GM12878 (cell line): ENCODE data around the gene ATRNL1. TPM values are rescaled to one million over a fixed set of nuclear protein-coding genes. Genes with fewer than 3 reads are reported as not detected.
A peak's percentile ranks its signal among the peaks of the same experiment; 100 is the strongest.

Source experiments
- ATAC-seq: fragments of 200-7000 bp; cut with Tn5 transposase; 3 replicates; pipeline ENCODE4 v1.9.1; 2020; ENCODE audit warnings: mild to moderate bottlenecking, moderate library complexity
- BruUV-seq: library from RNA; stranded (reverse); fragments of 400-500 nt; replicated peaks from 2 replicates; lab custom pipeline; 2021; lab: Mats Ljungman, UMichigan
- CTCF ChIA-PET: fragments of 300-600 bp; sonication (Branson Sonifier 250); formaldehyde crosslinking; extraction: SDS; loops from one replicate; lab custom pipeline; 2021; ENCODE audit warnings: inconsistent platforms; lab: Yijun Ruan, JAX
- POLR2A ChIA-PET: fragments of 350-600 bp; formaldehyde crosslinking; extraction: SDS; loops from one replicate; lab custom pipeline; 2021; ENCODE audit warnings: inconsistent platforms; lab: Charles Lee
- RAD21 ChIA-PET: fragments of 300-600 bp; sonication (Branson Sonifier 250); formaldehyde crosslinking; loops from one replicate; lab custom pipeline; 2023; ENCODE audit warnings: antibody characterized with exemption; ENCODE audit not compliant: unreplicated experiment; lab: Charles Lee
- SMC1A ChIA-PET: fragments of 300-600 bp; sonication (Branson Sonifier 250); formaldehyde crosslinking; loops from one replicate; lab custom pipeline; 2023; ENCODE audit not compliant: unreplicated experiment, uncharacterized antibody; lab: Charles Lee
- DNase-seq: peaks from one replicate; pipeline ENCODE4 v3.0.0-alpha.2; 2011; ENCODE audit warnings: low read depth, low spot score
- FAIRE-seq: peaks from 3 replicates; lab custom pipeline; 2011; peaks lifted over from hg19 to GRCh38; lab: Jason Lieb, UNC
- H2AFZ ChIP-seq: 2 replicates; pipeline ENCODE4 v1.6.0; 2011; ENCODE audit warnings: low read depth, low read length, control low read depth; ENCODE audit not compliant: control insufficient read depth
- H3K27ac ChIP-seq: 2 replicates; pipeline ENCODE4 v1.5.1; 2011; ENCODE audit warnings: control low read depth; ENCODE audit not compliant: control insufficient read depth, insufficient read depth
- H3K27me3 ChIP-seq, 2 experiments: replicated peaks in 1 of 2; 2 replicates each; pipeline versions ENCODE4 v1.6.0 to v1.6.1; 2011; ENCODE audit warnings: low read length in 1 of 2; ENCODE audit not compliant: control insufficient read depth in 2 of 2, insufficient read depth in 2 of 2
- H3K36me3 ChIP-seq, 2 experiments: 2 replicates each; pipeline ENCODE4 v1.5.1; 2011; ENCODE audit warnings: low read length in 1 of 2; ENCODE audit not compliant: control insufficient read depth in 2 of 2, insufficient read depth in 2 of 2
- H3K4me1 ChIP-seq: 2 replicates; pipeline ENCODE4 v1.6.1; 2011; ENCODE audit warnings: mild to moderate bottlenecking, low read length, moderate library complexity, mixed read lengths; ENCODE audit not compliant: control insufficient read depth, insufficient read depth
- H3K4me2 ChIP-seq: 2 replicates; pipeline ENCODE4 v1.6.0; 2011; ENCODE audit warnings: control low read depth; ENCODE audit not compliant: control insufficient read depth, insufficient read depth
- H3K4me3 ChIP-seq: fragments of 200-600 bp; sonication (generic); 2 replicates; pipeline ENCODE4 v1.5.1; 2016
- H3K79me2 ChIP-seq: 2 replicates; pipeline ENCODE4 v1.6.0; 2011; ENCODE audit warnings: low read length; ENCODE audit not compliant: control insufficient read depth, insufficient read depth
- H3K9ac ChIP-seq: 2 replicates; pipeline ENCODE4 v1.8.0; 2011; ENCODE audit warnings: low read length, control low read depth, mixed read lengths; ENCODE audit not compliant: control insufficient read depth, insufficient read depth
- H3K9me3 ChIP-seq: replicated peaks from 3 replicates; pipeline ENCODE4 v1.5.1; 2011; ENCODE audit warnings: mild to moderate bottlenecking, low read length; ENCODE audit not compliant: control insufficient read depth, insufficient read depth
- H4K20me1 ChIP-seq: 2 replicates; pipeline ENCODE4 v1.6.0; 2011; ENCODE audit not compliant: control insufficient read depth, insufficient read depth
- ASH2L ChIP-seq: fragments of 300-600, 200-600 bp; sonication (generic); IDR thresholded peaks from 2 replicates; pipeline ENCODE4 v1.6.1; 2017; ENCODE audit warnings: low read depth, mild to moderate bottlenecking, borderline replicate concordance
- CREB1 ChIP-seq: IDR thresholded peaks from 2 replicates; pipeline ENCODE4 v1.6.1; 2012; ENCODE audit warnings: low read depth, mild to moderate bottlenecking, inconsistent platforms
- ETV6 ChIP-seq, 2 experiments: fragments of 450-650 bp in 1 of 2; IDR thresholded peaks in 1 of 2; conservative IDR thresholded peaks in 1 of 2; 2 replicates each; pipeline ENCODE4 v1.6.1; 2014; ENCODE audit warnings: antibody characterized with exemption in 1 of 2, borderline replicate concordance in 1 of 2, low read depth in 1 of 2, mild to moderate bottlenecking in 1 of 2, moderate library complexity in 1 of 2
- EZH2 ChIP-seq: IDR thresholded peaks from 2 replicates; pipeline ENCODE4 v1.6.1; 2012; ENCODE audit warnings: low read depth, mild to moderate bottlenecking, control low read depth, inconsistent platforms, low read length, borderline replicate concordance; ENCODE audit not compliant: control insufficient read depth
- FOXK2 ChIP-seq: fragments of 450-650 bp; IDR thresholded peaks from 2 replicates; pipeline ENCODE4 v1.6.1; 2017; ENCODE audit warnings: mild to moderate bottlenecking, moderate library complexity
- KLF5 ChIP-seq: fragments of 450-650 bp; IDR thresholded peaks from 2 replicates; pipeline ENCODE4 v1.6.1; 2014; ENCODE audit warnings: mild to moderate bottlenecking; ENCODE audit not compliant: partially characterized antibody
- NR2C1 ChIP-seq: fragments of 450-650 bp; IDR thresholded peaks from 2 replicates; pipeline ENCODE4 v1.6.1; 2017; ENCODE audit warnings: antibody characterized with exemption, mild to moderate bottlenecking, moderate library complexity
- PML ChIP-seq: IDR thresholded peaks from 2 replicates; pipeline ENCODE4 v1.6.1; 2012; ENCODE audit warnings: low read length, inconsistent platforms
- RAD21 ChIP-seq: IDR thresholded peaks from 2 replicates; pipeline ENCODE4 v1.6.1; 2011; ENCODE audit warnings: mild to moderate bottlenecking, low read depth, low read length, moderate library complexity; ENCODE audit not compliant: insufficient read depth
- SMAD1 ChIP-seq: fragments of 450-650 bp; IDR thresholded peaks from 2 replicates; pipeline ENCODE4 v1.6.1; 2018; ENCODE audit warnings: mild to moderate bottlenecking, low read depth; ENCODE audit not compliant: partially characterized antibody
- SMARCA5 ChIP-seq: fragments of 450-650 bp; IDR thresholded peaks from 2 replicates; pipeline ENCODE4 v1.6.1; 2017; ENCODE audit warnings: mild to moderate bottlenecking
- ZNF207 ChIP-seq: fragments of 450-650 bp; IDR thresholded peaks from 2 replicates; pipeline ENCODE4 v1.6.1; 2014; ENCODE audit warnings: antibody characterized with exemption, mild to moderate bottlenecking, borderline replicate concordance
- WGBS: methylation state at CpG from one replicate; pipeline ENCODE4 v1.1.6; 2016; ENCODE audit warnings: low lambda C conversion rate; ENCODE audit not compliant: insufficient replicate concordance, insufficient coverage; ENCODE audit errors: missing lambda C conversion rate; 5-methylcytosine and 5-hydroxymethylcytosine counted together
- in situ Hi-C: fragments of 300-500 bp; cut with MboI; formaldehyde crosslinking; loops from 9 replicates; pipeline ENCODE4 v1.14.3; 2018; ENCODE audit warnings: mixed read lengths
- intact Hi-C: fragments of 100-400 bp; cut with micrococcal nuclease; formaldehyde crosslinking; loops from one replicate; pipeline ENCODE4 v1.14.2; 2022; ENCODE audit not compliant: unreplicated experiment
- polyA plus RNA-seq, 11 experiments: library from polyadenylated mRNA; depleted of rRNA in 4 of 11; unstranded in 6 of 11; stranded (reverse) in 5 of 11; fragments of >200 nt; fragmentation: Nextera tagmentation in 4 of 11; fragmentation: Illumina TruSeq in 1 of 11; extraction: Ambion mirVana in 4 of 11; extraction: Trizol in 1 of 11; gene quantifications; 1 replicate in 1 of 11; 2 replicates in 10 of 11; pipeline versions ENCODE4 v1.2.1 to v1.2.3, GENCODE V29; 2011 to 2016; ENCODE audit warnings: inconsistent platforms in 2 of 11, missing spikeins in 2 of 11, low read depth in 1 of 11
- total RNA-seq, 4 experiments: library from RNA; depleted of rRNA in 3 of 4; stranded (reverse); fragments of >200 nt in 3 of 4; fragmentation: Illumina TruSeq in 1 of 4; extraction: Trizol in 1 of 4; gene quantifications; 2 replicates each; pipeline versions ENCODE4 v1.2.1 to v1.2.3, GENCODE V29; 2013 to 2021
- TF ChIP-seq, protein P1 (sequence below): fragments of 450-650 bp; IDR thresholded peaks from 2 replicates; pipeline ENCODE4 v1.6.1; 2017; ENCODE audit warnings: low read depth, mild to moderate bottlenecking, moderate library complexity
- TF ChIP-seq, protein P2 (sequence below), 3 experiments: IDR thresholded peaks in 2 of 3; conservative IDR thresholded peaks in 1 of 3; 2 replicates each; pipeline ENCODE4 v1.5.1; 2011; ENCODE audit warnings: low read depth in 3 of 3, low read length in 3 of 3, mild to moderate bottlenecking in 3 of 3, control low read depth in 2 of 3, moderate library complexity in 2 of 3, inconsistent platforms in 1 of 3, mixed read lengths in 1 of 3; ENCODE audit not compliant: control insufficient read depth in 2 of 3, insufficient read depth in 1 of 3; ENCODE audit errors: extremely low read depth in 1 of 3
- TF ChIP-seq, protein P3 (sequence below): fragments of 450-650 bp; formaldehyde crosslinking; IDR thresholded peaks from 2 replicates; pipeline ENCODE4 v1.5.0; 2022; ENCODE audit warnings: mild to moderate bottlenecking, missing genetic modification characterization

ATRNL1 gene
- total and polyA plus RNA-seq, 10 of the 15 experiments (the other 5 are each of a cell fraction or from before 2014, with no cell fraction given), result 0.03 to 1.4 (median 0.34) TPM

DNA sequence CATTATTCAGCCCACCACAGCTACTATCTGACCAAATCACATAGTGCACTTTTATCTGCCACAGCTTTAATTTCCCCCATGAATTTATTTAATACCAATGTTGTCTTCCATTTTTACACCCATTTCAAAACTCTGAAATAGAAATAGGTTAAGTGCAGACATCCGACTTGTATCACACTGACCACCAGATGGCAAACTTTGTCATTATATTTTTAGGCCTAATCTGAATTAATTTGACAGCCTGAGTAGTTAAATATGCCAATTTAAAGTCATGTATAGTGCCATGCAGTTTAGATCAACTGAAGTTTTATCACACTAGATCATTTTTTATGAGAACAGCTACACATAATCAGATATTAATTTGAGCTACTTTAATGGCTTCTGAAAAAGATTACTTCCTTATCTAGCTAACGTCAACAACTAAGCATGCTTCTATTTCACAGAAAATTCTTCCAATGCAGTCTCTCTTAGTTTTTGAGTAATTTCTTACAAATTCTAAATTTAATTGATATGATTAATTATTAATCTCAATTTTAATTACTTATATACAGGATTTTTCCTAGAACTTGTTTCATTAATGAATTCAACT, 613.4 kb downstream of the ATRNL1 start (continued):
- no peak for TF ChIP-seq CREB1
- TF ChIP-seq SMARCA5, result no peak
- no peak for TF ChIP-seq FOXK2
- TF ChIP-seq EZH2, result no peak
- no peak for TF ChIP-seq SMAD1
- TF ChIP-seq, protein P1, sequence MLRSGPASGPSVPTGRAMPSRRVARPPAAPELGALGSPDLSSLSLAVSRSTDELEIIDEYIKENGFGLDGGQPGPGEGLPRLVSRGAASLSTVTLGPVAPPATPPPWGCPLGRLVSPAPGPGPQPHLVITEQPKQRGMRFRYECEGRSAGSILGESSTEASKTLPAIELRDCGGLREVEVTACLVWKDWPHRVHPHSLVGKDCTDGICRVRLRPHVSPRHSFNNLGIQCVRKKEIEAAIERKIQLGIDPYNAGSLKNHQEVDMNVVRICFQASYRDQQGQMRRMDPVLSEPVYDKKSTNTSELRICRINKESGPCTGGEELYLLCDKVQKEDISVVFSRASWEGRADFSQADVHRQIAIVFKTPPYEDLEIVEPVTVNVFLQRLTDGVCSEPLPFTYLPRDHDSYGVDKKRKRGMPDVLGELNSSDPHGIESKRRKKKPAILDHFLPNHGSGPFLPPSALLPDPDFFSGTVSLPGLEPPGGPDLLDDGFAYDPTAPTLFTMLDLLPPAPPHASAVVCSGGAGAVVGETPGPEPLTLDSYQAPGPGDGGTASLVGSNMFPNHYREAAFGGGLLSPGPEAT, result no peak
- TF ChIP-seq, protein P2, sequence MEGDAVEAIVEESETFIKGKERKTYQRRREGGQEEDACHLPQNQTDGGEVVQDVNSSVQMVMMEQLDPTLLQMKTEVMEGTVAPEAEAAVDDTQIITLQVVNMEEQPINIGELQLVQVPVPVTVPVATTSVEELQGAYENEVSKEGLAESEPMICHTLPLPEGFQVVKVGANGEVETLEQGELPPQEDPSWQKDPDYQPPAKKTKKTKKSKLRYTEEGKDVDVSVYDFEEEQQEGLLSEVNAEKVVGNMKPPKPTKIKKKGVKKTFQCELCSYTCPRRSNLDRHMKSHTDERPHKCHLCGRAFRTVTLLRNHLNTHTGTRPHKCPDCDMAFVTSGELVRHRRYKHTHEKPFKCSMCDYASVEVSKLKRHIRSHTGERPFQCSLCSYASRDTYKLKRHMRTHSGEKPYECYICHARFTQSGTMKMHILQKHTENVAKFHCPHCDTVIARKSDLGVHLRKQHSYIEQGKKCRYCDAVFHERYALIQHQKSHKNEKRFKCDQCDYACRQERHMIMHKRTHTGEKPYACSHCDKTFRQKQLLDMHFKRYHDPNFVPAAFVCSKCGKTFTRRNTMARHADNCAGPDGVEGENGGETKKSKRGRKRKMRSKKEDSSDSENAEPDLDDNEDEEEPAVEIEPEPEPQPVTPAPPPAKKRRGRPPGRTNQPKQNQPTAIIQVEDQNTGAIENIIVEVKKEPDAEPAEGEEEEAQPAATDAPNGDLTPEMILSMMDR (IDR thresholded peaks at IDR 0.05 in 2 of 3, conservative IDR thresholded peaks at IDR 0.05 in 1 of 3; ENCODE audit: control insufficient read depth in 2 of 3, extremely low read depth in 1 of 3, insufficient read depth in 1 of 3, low read depth in 3 of 3, low read length in 3 of 3), result peak; percentile 7 to 47 (median 27); a peak in 3 of 6 replicates
- TF ChIP-seq KLF5, result no peak
- peak; percentile 38 for TF ChIP-seq RAD21
- TF ChIP-seq, all 136 proteins: peak for 3

DNA sequence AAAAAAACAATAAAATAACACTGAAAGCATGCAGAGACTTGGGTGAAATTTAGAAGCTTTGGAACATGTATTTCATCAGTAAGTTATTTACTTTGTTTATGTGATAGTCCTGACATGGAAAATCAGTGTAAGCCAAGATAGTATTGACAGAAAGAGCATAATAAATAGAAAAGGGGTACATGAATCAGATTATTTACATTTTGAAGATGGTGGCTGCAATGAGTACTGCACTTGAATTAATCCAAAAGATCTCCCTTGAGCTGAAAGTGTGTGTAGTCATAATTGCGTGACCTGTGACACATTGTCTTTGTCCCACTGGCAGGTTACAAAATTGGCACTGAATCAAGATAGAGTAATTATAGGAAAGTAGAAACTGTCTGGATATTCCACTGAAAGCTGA, 617.0 kb downstream of the ATRNL1 start:
- RAD21 ChIA-PET, result no interaction called here
- SMC1A ChIA-PET, result interaction anchor here (1.0 kb wide), 1 partner anchor 296 kb away, joined by 3 read pairs; no protein-coding TSS in a partner anchor
- WGBS, result 90% methylated on average over 1 of the region's 1 CpG
- Histone ChIP-seq H4K20me1 (no peaks in the 10 kb centered on the region), H3K4me1 (no peaks in the 10 kb centered on the region), H3K27me3 (no peaks in the 10 kb centered on the region), H3K9ac (no peak overlapping the region), H3K4me3 (no peak overlapping the region), H2AFZ (no peak overlapping the region), H3K79me2 (no peaks in the 10 kb centered on the region), H3K4me2 (no peak overlapping the region), H3K36me3 (no peaks in the 10 kb centered on the region), H3K27ac (no peak overlapping the region), H3K9me3 (no peaks in the 10 kb centered on the region)
- ATAC-seq (no peak), FAIRE-seq (no peak), DNase-seq (no peak)
- intact Hi-C loops, result no loop called here
- no TSS peak for BruUV-seq
- CTCF ChIA-PET, result no interaction called here
- in situ Hi-C loops, result no loop called here
- POLR2A ChIA-PET, result no interaction called here
- TF ChIP-seq ETV6 (conservative IDR thresholded peaks at IDR 0.05 in 1 of 2, IDR thresholded peaks at IDR 0.05 in 1 of 2; ENCODE audit: borderline replicate concordance in 1 of 2, low read depth in 1 of 2) (no peak), ZNF207 (no peak), NR2C1 (no peak), ASH2L (no peak), PML (no peak)
- TF ChIP-seq, protein P3, sequence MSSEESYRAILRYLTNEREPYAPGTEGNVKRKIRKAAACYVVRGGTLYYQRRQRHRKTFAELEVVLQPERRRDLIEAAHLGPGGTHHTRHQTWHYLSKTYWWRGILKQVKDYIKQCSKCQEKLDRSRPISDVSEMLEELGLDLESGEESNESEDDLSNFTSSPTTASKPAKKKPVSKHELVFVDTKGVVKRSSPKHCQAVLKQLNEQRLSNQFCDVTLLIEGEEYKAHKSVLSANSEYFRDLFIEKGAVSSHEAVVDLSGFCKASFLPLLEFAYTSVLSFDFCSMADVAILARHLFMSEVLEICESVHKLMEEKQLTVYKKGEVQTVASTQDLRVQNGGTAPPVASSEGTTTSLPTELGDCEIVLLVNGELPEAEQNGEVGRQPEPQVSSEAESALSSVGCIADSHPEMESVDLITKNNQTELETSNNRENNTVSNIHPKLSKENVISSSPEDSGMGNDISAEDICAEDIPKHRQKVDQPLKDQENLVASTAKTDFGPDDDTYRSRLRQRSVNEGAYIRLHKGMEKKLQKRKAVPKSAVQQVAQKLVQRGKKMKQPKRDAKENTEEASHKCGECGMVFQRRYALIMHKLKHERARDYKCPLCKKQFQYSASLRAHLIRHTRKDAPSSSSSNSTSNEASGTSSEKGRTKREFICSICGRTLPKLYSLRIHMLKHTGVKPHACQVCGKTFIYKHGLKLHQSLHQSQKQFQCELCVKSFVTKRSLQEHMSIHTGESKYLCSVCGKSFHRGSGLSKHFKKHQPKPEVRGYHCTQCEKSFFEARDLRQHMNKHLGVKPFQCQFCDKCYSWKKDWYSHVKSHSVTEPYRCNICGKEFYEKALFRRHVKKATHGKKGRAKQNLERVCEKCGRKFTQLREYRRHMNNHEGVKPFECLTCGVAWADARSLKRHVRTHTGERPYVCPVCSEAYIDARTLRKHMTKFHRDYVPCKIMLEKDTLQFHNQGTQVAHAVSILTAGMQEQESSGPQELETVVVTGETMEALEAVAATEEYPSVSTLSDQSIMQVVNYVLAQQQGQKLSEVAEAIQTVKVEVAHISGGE (CRISPR knock-in tag), result no peak
